DND-41 (cell line): ENCODE results near the gene NXPH2.

ENCODE experiments used
- ATAC-seq: fragments of 200-7000 bp; cut with Tn5 transposase; 3 replicates; pipeline ENCODE4 v1.9.1; 2021; ENCODE audit warnings: low read depth; ENCODE audit not compliant: insufficient read depth
- DNase-seq: peaks from one replicate; pipeline ENCODE4 v3.0.0-alpha.2; 2020
- H2AFZ ChIP-seq: 2 replicates; pipeline ENCODE4 v1.6.0; 2012; ENCODE audit warnings: low read depth, low read length
- H3K27ac ChIP-seq: 2 replicates; pipeline ENCODE4 v1.5.1; 2012; ENCODE audit warnings: low read length, inconsistent platforms
- H3K27me3 ChIP-seq: fragments of 200-600 bp; sonication (generic); 2 replicates; pipeline ENCODE4 v1.6.0; 2012; ENCODE audit warnings: low read length, mild to moderate bottlenecking, inconsistent platforms; ENCODE audit not compliant: insufficient read depth, poor library complexity
- H3K36me3 ChIP-seq: 2 replicates; pipeline ENCODE4 v1.5.1; 2012; ENCODE audit warnings: low read length, inconsistent platforms; ENCODE audit not compliant: insufficient read depth
- H3K4me1 ChIP-seq: 2 replicates; pipeline ENCODE4 v1.5.1; 2012; ENCODE audit warnings: mild to moderate bottlenecking, low read length; ENCODE audit not compliant: insufficient read depth
- H3K4me2 ChIP-seq: 2 replicates; pipeline ENCODE4 v1.6.0; 2012; ENCODE audit warnings: mild to moderate bottlenecking, moderate library complexity, low read length, inconsistent platforms; ENCODE audit not compliant: insufficient read depth
- H3K4me3 ChIP-seq, 2 experiments: fragments of 200-600 bp in 1 of 2; shearing (Covaris generic) in 1 of 2; 2 replicates each; pipeline ENCODE4 v1.5.1; 2012 to 2016; ENCODE audit warnings: inconsistent platforms in 2 of 2, low read length in 2 of 2, mild to moderate bottlenecking in 2 of 2, low read depth in 1 of 2, moderate library complexity in 1 of 2
- H3K79me2 ChIP-seq: 2 replicates; pipeline ENCODE4 v1.6.0; 2012; ENCODE audit warnings: low read length, inconsistent platforms; ENCODE audit not compliant: insufficient read depth
- H3K9ac ChIP-seq: 2 replicates; pipeline ENCODE4 v1.6.0; 2012; ENCODE audit warnings: low read depth, mild to moderate bottlenecking, inconsistent platforms, low read length, moderate library complexity
- H3K9me3 ChIP-seq: 2 replicates; pipeline ENCODE4 v1.5.1; 2012; ENCODE audit warnings: low read length, moderate library complexity, mild to moderate bottlenecking, inconsistent platforms; ENCODE audit not compliant: insufficient read depth, severe bottlenecking
- H4K20me1 ChIP-seq: 2 replicates; pipeline ENCODE4 v1.6.0; 2012; ENCODE audit warnings: low read length; ENCODE audit not compliant: insufficient read depth
- CTCF ChIP-seq: IDR thresholded peaks from 2 replicates; pipeline ENCODE4 v1.5.1; 2012; ENCODE audit warnings: borderline replicate concordance, low read length, moderate library complexity, mild to moderate bottlenecking; ENCODE audit not compliant: poor library complexity, severe bottlenecking; ENCODE audit errors: extremely low read depth
- EZH2 ChIP-seq: IDR thresholded peaks from 3 replicates; pipeline ENCODE4 v1.6.1; 2012; ENCODE audit warnings: borderline replicate concordance, low read depth, mild to moderate bottlenecking, moderate library complexity, low read length, inconsistent platforms; ENCODE audit not compliant: severe bottlenecking

The NXPH2 gene

GRCh38 chr2:138713504-138713903 is 66.7 kb downstream of the NXPH2 start:
- Histone ChIP-seq H2AFZ (no peak overlapping the region), H3K79me2 (no peaks in the 10 kb centered on the region)
- no peak for ATAC-seq

GRCh38 chr2:138713069-138713496 is 67.1 kb downstream of the NXPH2 start:
- TF ChIP-seq EZH2, result no peak
- no peak for TF ChIP-seq CTCF
- Histone ChIP-seq H2AFZ (no peak overlapping the region), H3K4me3 (no peak overlapping the region), H4K20me1 (no peaks in the 10 kb centered on the region), H3K36me3 (no peaks in the 10 kb centered on the region), H3K9me3 (no peaks in the 10 kb centered on the region), H3K4me2 (no peak overlapping the region), H3K27ac (no peak overlapping the region), H3K4me1 (no peaks in the 10 kb centered on the region), H3K9ac (no peak overlapping the region), H3K27me3 (no peaks in the 10 kb centered on the region), H3K79me2 (no peaks in the 10 kb centered on the region)
- ATAC-seq (no peak), DNase-seq (no peak)

More at GRCh38 chr2:138713504-138713903, 66.7 kb downstream of the NXPH2 start:
- no peaks in the 10 kb centered on the region for H4K20me1 ChIP-seq
- no peaks in the 10 kb centered on the region for H3K36me3 ChIP-seq
- H3K27me3 ChIP-seq, result no peaks in the 10 kb centered on the region
- no peak overlapping the region for H3K4me2 ChIP-seq
- H3K27ac ChIP-seq, result no peak overlapping the region
- DNase-seq, result no peak
- H3K9me3 ChIP-seq, result no peaks in the 10 kb centered on the region
- no peaks in the 10 kb centered on the region for H3K4me1 ChIP-seq
- H3K4me3 ChIP-seq, result no peak overlapping the region
- TF ChIP-seq EZH2 (no peak), CTCF (no peak)
- H3K9ac ChIP-seq, result no peak overlapping the region

GRCh38 chr2:138712212-138712979 is 67.8 kb downstream of the NXPH2 start:
- H4K20me1 ChIP-seq, result no peaks in the 10 kb centered on the region
- ATAC-seq (no peak), DNase-seq (no peak)
- H3K4me1 ChIP-seq, result no peaks in the 10 kb centered on the region
- H3K79me2 ChIP-seq, result no peaks in the 10 kb centered on the region
- H3K27me3 ChIP-seq, result no peaks in the 10 kb centered on the region
- no peak overlapping the region for H3K9ac ChIP-seq
- no peak for TF ChIP-seq CTCF
- no peak for TF ChIP-seq EZH2
- no peaks in the 10 kb centered on the region for H3K9me3 ChIP-seq
- no peak overlapping the region for H3K4me3 ChIP-seq
- no peak overlapping the region for H3K27ac ChIP-seq
- H3K36me3 ChIP-seq, result no peaks in the 10 kb centered on the region
- no peak overlapping the region for H2AFZ ChIP-seq
- no peak overlapping the region for H3K4me2 ChIP-seq

- H3K9me3 ChIP-seq, result no peaks in the 10 kb centered on the region
- H3K9ac ChIP-seq, result no peak overlapping the region
- no peaks in the 10 kb centered on the region for H3K4me1 ChIP-seq
- H3K27ac ChIP-seq, result no peak overlapping the region
- no peaks in the 10 kb centered on the region for H3K36me3 ChIP-seq
- no peak for TF ChIP-seq EZH2
- no peak for TF ChIP-seq CTCF
- H4K20me1 ChIP-seq, result no peaks in the 10 kb centered on the region
- H3K27me3 ChIP-seq, result no peaks in the 10 kb centered on the region
- H3K4me2 ChIP-seq, result no peak overlapping the region
- H3K4me3 ChIP-seq, result no peak overlapping the region
- H2AFZ ChIP-seq, result no peak overlapping the region
- DNase-seq (no peak), ATAC-seq (no peak)
- H3K79me2 ChIP-seq, result no peaks in the 10 kb centered on the region
Observed at GRCh38 chr2:138711812-138712211, 68.4 kb downstream of the NXPH2 start.
